Endothelial cell of umbilical vein (primary cell): ENCODE results near the gene NUP62CL. TPM values are rescaled to one million over a fixed set of nuclear protein-coding genes. Genes with fewer than 3 reads are reported as not detected.

Experiments used
- BruUV-seq: library from RNA; stranded (reverse); fragments of 400-500 nt; replicated peaks from 2 replicates; lab custom pipeline; 2021; lab: Mats Ljungman, UMichigan
- CTCF ChIA-PET: fragments of 300-600, 350-600 bp; sonication (Branson Sonifier 250); formaldehyde crosslinking; loops from one replicate; lab custom pipeline; 2021; ENCODE audit warnings: antibody characterized with exemption, inconsistent platforms; lab: Charles Lee
- POLR2A ChIA-PET: fragments of 300-600, 350-600 bp; sonication (Branson Sonifier 250); formaldehyde crosslinking; loops from one replicate; lab custom pipeline; 2021; ENCODE audit warnings: antibody characterized with exemption, inconsistent platforms; lab: Charles Lee
- DNase-seq: peaks from one replicate; pipeline ENCODE4 v3.0.0-alpha.2; 2011; ENCODE audit warnings: low read depth, low spot score
- FAIRE-seq: peaks from 2 replicates; lab custom pipeline; 2011; peaks lifted over from hg19 to GRCh38; lab: Jason Lieb, UNC
- H2AFZ ChIP-seq: 2 replicates; pipeline ENCODE4 v1.6.0; 2012; ENCODE audit warnings: low read depth, low read length, control low read depth, inconsistent platforms
- H3K27ac ChIP-seq: 2 replicates; pipeline ENCODE4 v1.5.1; 2011; ENCODE audit warnings: low read depth, mild to moderate bottlenecking, control low read depth, low read length, moderate library complexity; ENCODE audit not compliant: insufficient read depth
- H3K27me3 ChIP-seq, 2 experiments: 2 replicates each; pipeline versions ENCODE4 v1.6.0 to v1.6.1; 2011; ENCODE audit warnings: low read length in 2 of 2, mixed read lengths in 1 of 2; ENCODE audit not compliant: control insufficient read depth in 2 of 2, insufficient read depth in 2 of 2
- H3K36me3 ChIP-seq, 2 experiments: 2 replicates in 1 of 2; 3 replicates in 1 of 2; pipeline ENCODE4 v1.5.1; 2011; ENCODE audit warnings: low read length in 2 of 2, mild to moderate bottlenecking in 1 of 2, moderate library complexity in 1 of 2; ENCODE audit not compliant: control insufficient read depth in 2 of 2, insufficient read depth in 2 of 2; ENCODE audit errors: extremely low read depth in 1 of 2
- H3K4me1 ChIP-seq: 3 replicates; pipeline ENCODE4 v1.5.1; 2011; ENCODE audit warnings: mild to moderate bottlenecking, low read length; ENCODE audit not compliant: control insufficient read depth, insufficient read depth; ENCODE audit errors: extremely low read depth
- H3K4me2 ChIP-seq: 2 replicates; pipeline ENCODE4 v1.6.1; 2011; ENCODE audit warnings: low read length, control low read depth, mixed read lengths; ENCODE audit not compliant: insufficient read depth
- H3K4me3 ChIP-seq, 3 experiments: fragments of 200-600 bp in 1 of 3; sonication (generic), shearing (Covaris generic) in 1 of 3; replicated peaks in 1 of 3; 2 replicates each; pipeline ENCODE4 v1.5.1; 2011 to 2016; ENCODE audit warnings: control low read depth in 3 of 3, low read length in 3 of 3, mild to moderate bottlenecking in 2 of 3, inconsistent platforms in 1 of 3, low read depth in 1 of 3, moderate library complexity in 1 of 3; ENCODE audit not compliant: insufficient read depth in 1 of 3
- H3K79me2 ChIP-seq: 2 replicates; pipeline ENCODE4 v1.6.0; 2012; ENCODE audit warnings: low read length, inconsistent platforms; ENCODE audit not compliant: control insufficient read depth, insufficient read depth
- H3K9ac ChIP-seq: replicated peaks from 2 replicates; pipeline ENCODE3; 2011; ENCODE audit warnings: low read length, control low read depth; ENCODE audit not compliant: insufficient read depth; ENCODE audit errors: extremely low read depth
- H3K9me1 ChIP-seq: replicated peaks from 3 replicates; pipeline ENCODE4 v1.6.0; 2011; ENCODE audit warnings: mild to moderate bottlenecking, low read length; ENCODE audit not compliant: control insufficient read depth, insufficient read depth; ENCODE audit errors: extremely low read depth
- H3K9me3 ChIP-seq: replicated peaks from 2 replicates; pipeline ENCODE4 v1.5.1; 2012; ENCODE audit warnings: low read length, inconsistent platforms; ENCODE audit not compliant: control insufficient read depth, insufficient read depth
- H4K20me1 ChIP-seq: replicated peaks from 2 replicates; pipeline ENCODE3; 2011; ENCODE audit warnings: mild to moderate bottlenecking, low read length; ENCODE audit not compliant: control insufficient read depth, insufficient read depth; ENCODE audit errors: extremely low read depth
- CTCF ChIP-seq, 2 donors: IDR thresholded peaks; 1 replicate in 1 of 2; 2 replicates in 1 of 2; pipeline ENCODE4 v1.5.1; 2011; ENCODE audit warnings: low read length in 2 of 2, mild to moderate bottlenecking in 2 of 2, moderate library complexity in 2 of 2, control low read depth in 1 of 2, inconsistent platforms in 1 of 2, low read depth in 1 of 2; ENCODE audit not compliant: insufficient read depth in 1 of 2; ENCODE audit errors: extremely low read depth in 1 of 2
- EZH2 ChIP-seq: IDR thresholded peaks from 2 replicates; pipeline ENCODE4 v1.6.1; 2012; ENCODE audit warnings: borderline replicate concordance, low read depth, mild to moderate bottlenecking, moderate library complexity, low read length, inconsistent platforms; ENCODE audit not compliant: severe bottlenecking
- FOS ChIP-seq: IDR thresholded peaks from 2 replicates; pipeline ENCODE4 v1.6.1; 2011; ENCODE audit warnings: mild to moderate bottlenecking, low read length, moderate library complexity, borderline replicate concordance; ENCODE audit not compliant: insufficient read depth
- GATA2 ChIP-seq: IDR thresholded peaks from 2 replicates; pipeline ENCODE4 v1.7.0; 2011; ENCODE audit warnings: low read depth, mild to moderate bottlenecking, moderate library complexity, mixed read lengths, low read length; ENCODE audit not compliant: insufficient read length, insufficient read depth
- JUN ChIP-seq: IDR thresholded peaks from 2 replicates; pipeline ENCODE4 v1.6.1; 2011; ENCODE audit warnings: borderline replicate concordance, low read depth; ENCODE audit not compliant: insufficient read length, insufficient read depth
- MAX ChIP-seq: IDR thresholded peaks from 2 replicates; pipeline ENCODE4 v1.6.1; 2011; ENCODE audit not compliant: insufficient read depth, insufficient read length
- MYC ChIP-seq: IDR thresholded peaks from one replicate; pipeline ENCODE4 v1.6.1; 2011; ENCODE audit warnings: mild to moderate bottlenecking, low read depth, low read length
- POLR2A ChIP-seq: IDR thresholded peaks from 2 replicates; pipeline ENCODE4 v1.6.1; 2012; ENCODE audit warnings: low read depth, mild to moderate bottlenecking, control low read depth, low read length
- POLR2AphosphoS5 ChIP-seq: IDR thresholded peaks from 2 replicates; pipeline ENCODE4 v1.6.1; 2012; ENCODE audit warnings: low read depth, mild to moderate bottlenecking, control low read depth, low read length, moderate library complexity; ENCODE audit not compliant: insufficient read depth
- dilution Hi-C: fragments of 300-500 bp; cut with MboI; formaldehyde crosslinking; loops from one replicate; pipeline ENCODE4 v1.15.0; 2019; ENCODE audit warnings: low sequenced_read_pairs; ENCODE audit not compliant: extremely low pct_ligation_motif_present
- intact Hi-C: fragments of 100-400 bp; cut with micrococcal nuclease; formaldehyde crosslinking; loops from one replicate; pipeline ENCODE4 v1.10.0; 2022
- polyA plus RNA-seq, 4 experiments: library from polyadenylated mRNA; depleted of rRNA in 3 of 4; stranded (reverse) in 3 of 4; unstranded in 1 of 4; fragments of >200 nt; gene quantifications; 2 replicates each; pipeline versions ENCODE4 v1.2.1 to v1.2.3, GENCODE V29; 2011 to 2012; ENCODE audit warnings: missing spikeins in 1 of 4
- total RNA-seq: library from RNA; stranded (reverse); gene quantifications from 2 replicates; pipeline ENCODE4 v1.2.3, GENCODE V29; 2021

NUP62CL gene
- total and polyA plus RNA-seq, 2 donors (not counting 3 experiments of a cell fraction or from before 2014, with no cell fraction given) = not detected

- Histone ChIP-seq H3K9me3 (no peaks in the 10 kb centered on the region), H3K4me1 (no peaks in the 10 kb centered on the region), H3K9me1 (no peaks in the 10 kb centered on the region), H4K20me1 (no peaks in the 10 kb centered on the region), H3K36me3 (no peaks in the 10 kb centered on the region), H3K4me3 (no peak overlapping the region), H3K79me2 (no peaks in the 10 kb centered on the region), H2AFZ (no peak overlapping the region), H3K27me3 (no peaks in the 10 kb centered on the region), H3K9ac (no peak overlapping the region), H3K4me2 (no peak overlapping the region), H3K27ac (no peak overlapping the region)
- intact Hi-C loops (no loop called here), dilution Hi-C loops (no loop called here)
- FAIRE-seq (no peak), DNase-seq (no peak)
- TF ChIP-seq MYC (no peak), JUN (no peak), POLR2A (no peak), CTCF (IDR thresholded peaks at IDR 0.05; ENCODE audit: extremely low read depth in 1 of 2, insufficient read depth in 1 of 2, low read depth in 1 of 2, low read length in 2 of 2) (no peak), GATA2 (no peak), MAX (no peak), FOS (no peak), POLR2AphosphoS5 (no peak), EZH2 (no peak)
- no TSS peak for BruUV-seq
- CTCF ChIA-PET = no interaction called here
- POLR2A ChIA-PET = no interaction called here
Measured at GRCh38 chrX:107135049-107135964, 70.9 kb downstream of the NUP62CL start.
